Lower leg skin (tissue), 4 donors: Measurements from ENCODE around the gene MOCS2. TPM values are rescaled to one million over a fixed set of nuclear protein-coding genes. Genes with fewer than 3 reads are reported as not detected.
"Not testable (repeated sequence)": the region's sequence is repeated elsewhere in the genome, so short reads cannot be mapped to it uniquely, and the experiment has no call there.

Experiments used
- DNase-seq, 2 donors: peaks; one replicate each; pipeline ENCODE4 v3.0.0-alpha.2; 2019; ENCODE audit warnings: low spot score in 2 of 2
- H3K4me3 ChIP-seq: fragments of 200-600 bp; sonication (generic); 2 replicates; pipeline ENCODE4 v1.5.1; 2017; ENCODE audit warnings: mild to moderate bottlenecking, low read depth; ENCODE audit not compliant: poor library complexity, severe bottlenecking
- CTCF ChIP-seq, 3 donors: fragments of 450-650 bp; IDR thresholded peaks; one replicate each; pipeline ENCODE4 v1.5.1; 2016; ENCODE audit warnings: antibody characterized with exemption in 3 of 3, mild to moderate bottlenecking in 3 of 3, moderate library complexity in 2 of 3
- POLR2A ChIP-seq, 2 donors: fragments of 450-650 bp; IDR thresholded peaks; one replicate each; pipeline ENCODE4 v1.6.1; 2016 to 2017; ENCODE audit warnings: antibody characterized with exemption in 2 of 2, mild to moderate bottlenecking in 1 of 2, moderate library complexity in 1 of 2
- WGBS, 2 donors: methylation state at CpG; one replicate each; pipeline ENCODE4 v1.1.5; 2018; 5-methylcytosine and 5-hydroxymethylcytosine counted together
- intact Hi-C: fragments of 100-400 bp; cut with DNase I; formaldehyde crosslinking; loops from one replicate; pipeline ENCODE4 v1.15.0; 2023; ENCODE audit warnings: low total_unique reads
- total RNA-seq, 4 donors: library from RNA; depleted of rRNA; stranded (reverse); fragments of >200 nt; gene quantifications; one replicate each; pipeline ENCODE4 v1.1.0, GENCODE V29; 2016

The MOCS2 gene
- total RNA-seq, 4 donors from 2014 or later = 12.1 to 23.3 (median 17.6) TPM

- no peak for TF ChIP-seq POLR2A (IDR thresholded peaks at IDR 0.05)
- no peak for TF ChIP-seq CTCF (IDR thresholded peaks at IDR 0.05)
- H3K4me3 ChIP-seq = no peak overlapping the region
- intact Hi-C loops = no loop called here
- DNase-seq = no peak
Measured at GRCh38 chr5:53114988-53115387, 5.4 kb upstream of the MOCS2 start.

DNA sequence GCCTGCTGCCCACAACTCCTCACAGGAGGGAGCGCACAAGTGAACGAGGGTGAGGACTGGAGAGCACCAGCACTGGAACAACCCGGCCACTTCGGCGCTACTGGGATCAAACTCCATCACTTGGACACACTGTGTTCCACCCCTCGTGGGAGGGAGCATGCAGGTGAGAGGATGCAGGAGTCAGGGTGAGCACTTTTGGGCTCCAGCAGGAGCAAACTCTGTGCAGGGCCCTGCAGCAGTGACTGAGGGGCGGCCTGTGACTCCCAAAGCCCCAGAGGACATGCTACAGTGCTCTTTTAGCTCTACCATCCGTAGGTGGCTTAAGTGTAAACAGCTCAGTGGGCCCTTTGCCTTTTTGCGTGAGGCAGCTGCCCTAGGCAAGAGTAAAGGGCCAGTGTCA is 4.4 kb upstream of the MOCS2 start:
- 92% methylated on average over 9 of the region's 9 CpGs for WGBS, 2 donors

GRCh38 chr5:53112909-53113308 is 3.4 kb upstream of the MOCS2 start:
- intact Hi-C loops = no loop called here
- no peak overlapping the region for H3K4me3 ChIP-seq
- DNase-seq = no peak
- 78 to 81% methylated on average over 3 of the region's 3 CpGs for WGBS, 2 donors
- TF ChIP-seq CTCF (IDR thresholded peaks at IDR 0.05) = no peak
- TF ChIP-seq POLR2A (IDR thresholded peaks at IDR 0.05) = no peak

More for the DNA sequence above, 4.4 kb upstream of the MOCS2 start:
- DNase-seq = no peak
- intact Hi-C loops = no loop called here
- TF ChIP-seq CTCF (IDR thresholded peaks at IDR 0.05) (no peak), POLR2A (IDR thresholded peaks at IDR 0.05) (no peak)
- H3K4me3 ChIP-seq = no peak overlapping the region

DNA sequence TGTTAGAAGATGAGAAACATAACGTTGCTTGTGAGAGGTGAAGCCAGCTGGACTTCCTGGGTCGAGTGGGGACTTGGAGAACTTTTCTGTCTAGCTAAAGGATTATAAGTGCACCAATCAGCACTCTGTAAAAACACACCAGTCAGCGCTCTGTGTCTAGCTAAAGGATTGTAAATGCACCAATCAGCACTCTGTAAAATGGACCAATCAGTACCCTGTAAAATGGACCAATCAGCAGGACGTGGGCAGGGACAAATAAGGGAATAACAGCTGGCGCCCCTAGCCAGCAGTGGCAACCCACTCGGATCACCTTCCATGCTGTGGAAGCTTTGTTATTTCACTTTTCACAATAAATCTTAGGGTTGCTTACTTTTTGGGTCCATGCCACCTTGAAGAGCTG is 2.8 kb upstream of the MOCS2 start:
- 92 to 96% methylated on average over 6 of the region's 6 CpGs for WGBS, 2 donors
- DNase-seq, intact Hi-C loops, H3K4me3 ChIP-seq: not testable (repeated sequence)

- no peak overlapping the region for H3K4me3 ChIP-seq
- TF ChIP-seq POLR2A (IDR thresholded peaks at IDR 0.05) (no peak), CTCF (IDR thresholded peaks at IDR 0.05) (no peak)
- DNase-seq = no peak
- WGBS, 2 donors = 93 to 97% methylated on average over 1 of the region's 1 CpG
- intact Hi-C loops = no loop called here
Measured at GRCh38 chr5:53111139-53111538, 1.6 kb upstream of the MOCS2 start.

DNA sequence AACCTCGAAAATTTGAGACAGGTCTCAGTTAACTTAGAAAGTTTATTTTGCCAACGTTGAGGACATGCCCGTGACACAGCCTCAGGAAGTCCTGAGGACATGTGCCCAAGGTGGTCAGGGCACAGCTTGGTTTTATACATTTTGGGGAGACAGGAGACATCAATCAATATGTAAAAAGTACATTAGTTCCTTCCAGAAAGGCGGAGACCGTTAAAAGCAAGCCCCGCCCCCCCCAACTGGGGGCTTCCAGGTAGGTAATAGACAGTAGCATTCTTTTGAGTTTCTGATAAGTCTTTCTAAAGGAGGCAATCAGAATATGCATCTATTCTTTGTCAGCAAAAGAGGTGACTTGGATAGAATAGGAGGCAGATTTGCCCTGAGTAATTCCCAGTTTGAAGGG is 599 bp upstream of the MOCS2 start:
- no peak for DNase-seq
- intact Hi-C loops = no loop called here
- 20 to 27% methylated on average over 6 of the region's 6 CpGs for WGBS, 2 donors
- TF ChIP-seq CTCF (IDR thresholded peaks at IDR 0.05) (no peak), POLR2A (IDR thresholded peaks at IDR 0.05) (no peak)
- peak overlapping the region; percentile 30 for H3K4me3 ChIP-seq
